ENCODE results near the gene ATOSA.

The ATOSA gene

GRCh38 chr15:52706091-52706490 lies 26.9 kb upstream of the ATOSA start:
- Mint-ChIP-seq H3K27me3 (peaks cover 6% of the 10 kb centered on the region), H3K27ac (no peak overlapping the region), H3K36me3 (ENCODE audit: low read depth) (no peaks in the 10 kb centered on the region), H3K9me3 (no peaks in the 10 kb centered on the region), H3K4me3 (no peak overlapping the region), H3K4me1 (ENCODE audit: low read depth) (peaks cover 7% of the 10 kb centered on the region)
- DNase-seq, result no peak

GRCh38 chr15:52702390-52702789 lies 23.2 kb upstream of the ATOSA start:
- DNase-seq, result no peak
- Mint-ChIP-seq H3K4me1 (ENCODE audit: low read depth) (no peaks in the 10 kb centered on the region), H3K27ac (no peak overlapping the region), H3K27me3 (peaks cover 6% of the 10 kb centered on the region), H3K36me3 (ENCODE audit: low read depth) (no peaks in the 10 kb centered on the region), H3K4me3 (no peak overlapping the region), H3K9me3 (no peaks in the 10 kb centered on the region)

GRCh38 chr15:52699457-52699856 lies 20.3 kb upstream of the ATOSA start:
- no peak overlapping the region for H3K4me3 Mint-ChIP-seq
- H3K4me1 Mint-ChIP-seq (ENCODE audit: low read depth), result no peaks in the 10 kb centered on the region
- peaks cover 6% of the 10 kb centered on the region for H3K27me3 Mint-ChIP-seq
- H3K36me3 Mint-ChIP-seq (ENCODE audit: low read depth), result no peaks in the 10 kb centered on the region
- H3K9me3 Mint-ChIP-seq, result no peaks in the 10 kb centered on the region
- H3K27ac Mint-ChIP-seq, result no peak overlapping the region
- DNase-seq, result no peak

- no peak for DNase-seq
- H3K4me3 Mint-ChIP-seq, result no peak overlapping the region
- no peaks in the 10 kb centered on the region for H3K36me3 Mint-ChIP-seq (ENCODE audit: low read depth)
- no peak overlapping the region for H3K27ac Mint-ChIP-seq
- H3K4me1 Mint-ChIP-seq (ENCODE audit: low read depth), result no peaks in the 10 kb centered on the region
- peaks cover 6% of the 10 kb centered on the region for H3K27me3 Mint-ChIP-seq
- H3K9me3 Mint-ChIP-seq, result no peaks in the 10 kb centered on the region
Observed at GRCh38 chr15:52698514-52698913, 19.3 kb upstream of the ATOSA start.

GRCh38 chr15:52697051-52697450 lies 17.9 kb upstream of the ATOSA start:
- H3K9me3 Mint-ChIP-seq, result no peaks in the 10 kb centered on the region
- H3K4me3 Mint-ChIP-seq, result no peak overlapping the region
- no peaks in the 10 kb centered on the region for H3K4me1 Mint-ChIP-seq (ENCODE audit: low read depth)
- no peaks in the 10 kb centered on the region for H3K36me3 Mint-ChIP-seq (ENCODE audit: low read depth)
- no peak overlapping the region for H3K27ac Mint-ChIP-seq
- H3K27me3 Mint-ChIP-seq, result peaks cover 3% of the 10 kb centered on the region
- no peak for DNase-seq

GRCh38 chr15:52695154-52695553 lies 16.0 kb upstream of the ATOSA start:
- Mint-ChIP-seq H3K27ac (no peak overlapping the region), H3K36me3 (ENCODE audit: low read depth) (no peaks in the 10 kb centered on the region), H3K4me3 (no peak overlapping the region), H3K9me3 (no peaks in the 10 kb centered on the region), H3K4me1 (ENCODE audit: low read depth) (no peaks in the 10 kb centered on the region), H3K27me3 (no peaks in the 10 kb centered on the region)
- no peak for DNase-seq

- no peaks in the 10 kb centered on the region for H3K9me3 Mint-ChIP-seq
- H3K4me1 Mint-ChIP-seq (ENCODE audit: low read depth), result no peaks in the 10 kb centered on the region
- H3K27ac Mint-ChIP-seq, result no peak overlapping the region
- no peak overlapping the region for H3K4me3 Mint-ChIP-seq
- H3K36me3 Mint-ChIP-seq (ENCODE audit: low read depth), result no peaks in the 10 kb centered on the region
- H3K27me3 Mint-ChIP-seq, result no peaks in the 10 kb centered on the region
- no peak for DNase-seq
Observed at GRCh38 chr15:52689562-52689961, 10.4 kb upstream of the ATOSA start.

- H3K4me3 Mint-ChIP-seq, result no peak overlapping the region
- peak overlapping the region; percentile 15 for H3K27ac Mint-ChIP-seq
- peaks cover 32% of the 10 kb centered on the region for H3K4me1 Mint-ChIP-seq (ENCODE audit: low read depth)
- H3K36me3 Mint-ChIP-seq (ENCODE audit: low read depth), result peaks cover 6% of the 10 kb centered on the region
- no peaks in the 10 kb centered on the region for H3K9me3 Mint-ChIP-seq
- no peaks in the 10 kb centered on the region for H3K27me3 Mint-ChIP-seq
- no peak for DNase-seq
Observed at GRCh38 chr15:52683580-52683979, 4.4 kb upstream of the ATOSA start.

- no peak overlapping the region for H3K4me3 Mint-ChIP-seq
- DNase-seq, result no peak
- H3K4me1 Mint-ChIP-seq (ENCODE audit: low read depth), result peaks cover 36% of the 10 kb centered on the region
- H3K27ac Mint-ChIP-seq, result peak overlapping the region; percentile 47
- no peaks in the 10 kb centered on the region for H3K27me3 Mint-ChIP-seq
- no peaks in the 10 kb centered on the region for H3K9me3 Mint-ChIP-seq
- H3K36me3 Mint-ChIP-seq (ENCODE audit: low read depth), result peaks cover 14% of the 10 kb centered on the region
Observed at GRCh38 chr15:52682781-52683180, 3.6 kb upstream of the ATOSA start.

- H3K4me3 Mint-ChIP-seq, result no peak overlapping the region
- H3K4me1 Mint-ChIP-seq (ENCODE audit: low read depth), result peaks cover 40% of the 10 kb centered on the region
- H3K36me3 Mint-ChIP-seq (ENCODE audit: low read depth), result peaks cover 19% of the 10 kb centered on the region
- no peak for DNase-seq
- H3K27me3 Mint-ChIP-seq, result no peaks in the 10 kb centered on the region
- H3K27ac Mint-ChIP-seq, result peak overlapping the region; percentile 53
- H3K9me3 Mint-ChIP-seq, result no peaks in the 10 kb centered on the region
Observed at GRCh38 chr15:52682200-52682599, 3.0 kb upstream of the ATOSA start.

GRCh38 chr15:52681441-52681840 lies 2.3 kb upstream of the ATOSA start:
- peaks cover 22% of the 10 kb centered on the region for H3K36me3 Mint-ChIP-seq (ENCODE audit: low read depth)
- peaks cover 45% of the 10 kb centered on the region for H3K4me1 Mint-ChIP-seq (ENCODE audit: low read depth)
- H3K27ac Mint-ChIP-seq, result no peak overlapping the region
- no peaks in the 10 kb centered on the region for H3K27me3 Mint-ChIP-seq
- H3K4me3 Mint-ChIP-seq, result no peak overlapping the region
- DNase-seq, result no peak
- no peaks in the 10 kb centered on the region for H3K9me3 Mint-ChIP-seq

- DNase-seq, result no peak
- Mint-ChIP-seq H3K4me1 (ENCODE audit: low read depth) (peaks cover 52% of the 10 kb centered on the region), H3K27me3 (no peaks in the 10 kb centered on the region), H3K9me3 (no peaks in the 10 kb centered on the region), H3K27ac (no peak overlapping the region), H3K4me3 (no peak overlapping the region), H3K36me3 (ENCODE audit: low read depth) (peaks cover 29% of the 10 kb centered on the region)
Observed at GRCh38 chr15:52680761-52681160, 1.6 kb upstream of the ATOSA start.

- Mint-ChIP-seq H3K27ac (peak overlapping the region; percentile 27), H3K9me3 (no peaks in the 10 kb centered on the region), H3K4me1 (ENCODE audit: low read depth) (peaks cover 56% of the 10 kb centered on the region), H3K27me3 (no peaks in the 10 kb centered on the region), H3K4me3 (peak overlapping the region; percentile 99), H3K36me3 (ENCODE audit: low read depth) (peaks cover 34% of the 10 kb centered on the region)
- DNase-seq, result no peak
Observed at GRCh38 chr15:52680041-52680391, 828 bp upstream of the ATOSA start.

GRCh38 chr15:52678468-52679231 lies 538 bp downstream of the ATOSA start:
- H3K27me3 Mint-ChIP-seq, result no peaks in the 10 kb centered on the region
- peaks cover 38% of the 10 kb centered on the region for H3K36me3 Mint-ChIP-seq (ENCODE audit: low read depth)
- H3K4me1 Mint-ChIP-seq (ENCODE audit: low read depth), result peaks cover 56% of the 10 kb centered on the region
- peak; percentile 71 for DNase-seq
- peak overlapping the region; percentile 98 for H3K27ac Mint-ChIP-seq
- H3K9me3 Mint-ChIP-seq, result no peaks in the 10 kb centered on the region
- peak overlapping the region; percentile 99 for H3K4me3 Mint-ChIP-seq

- Mint-ChIP-seq H3K4me1 (ENCODE audit: low read depth) (peaks cover 58% of the 10 kb centered on the region), H3K27ac (peak overlapping the region; percentile 98), H3K9me3 (no peaks in the 10 kb centered on the region), H3K27me3 (no peaks in the 10 kb centered on the region), H3K4me3 (peak overlapping the region; percentile 99), H3K36me3 (ENCODE audit: low read depth) (peaks cover 46% of the 10 kb centered on the region)
- peak; percentile 63 for DNase-seq
Observed at GRCh38 chr15:52677593-52678467, 1.4 kb downstream of the ATOSA start.
